Prostate gland (tissue), 2 donors: Measurements from ENCODE around the gene PVALB.

ENCODE experiments used
- CTCF ChIP-seq, 4 experiments: fragments of 200-600 bp in 2 of 4; fragments of 450-650 bp in 2 of 4; sonication (generic) in 2 of 4; IDR thresholded peaks; 1 replicate in 3 of 4; 2 replicates in 1 of 4; pipeline ENCODE4 v1.5.1; 2016 to 2019; ENCODE audit warnings: antibody characterized with exemption in 4 of 4, mild to moderate bottlenecking in 2 of 4, moderate library complexity in 2 of 4
- POLR2A ChIP-seq: fragments of 450-650 bp; IDR thresholded peaks from one replicate; pipeline ENCODE4 v1.6.1; 2016; ENCODE audit warnings: antibody characterized with exemption, mild to moderate bottlenecking
- POLR2AphosphoS5 ChIP-seq: sonication (generic); formaldehyde crosslinking; IDR thresholded peaks from one replicate; pipeline ENCODE4 v1.6.1; 2017; ENCODE audit warnings: antibody characterized with exemption

GRCh38 chr22:36776722-36777121 is 40.1 kb downstream of the PVALB start:
- no peak for TF ChIP-seq CTCF (IDR thresholded peaks at IDR 0.05)
- TF ChIP-seq POLR2A: no peak
- no peak for TF ChIP-seq POLR2AphosphoS5
